ENCODE results near the gene VANGL1.

The VANGL1 gene

DNA sequence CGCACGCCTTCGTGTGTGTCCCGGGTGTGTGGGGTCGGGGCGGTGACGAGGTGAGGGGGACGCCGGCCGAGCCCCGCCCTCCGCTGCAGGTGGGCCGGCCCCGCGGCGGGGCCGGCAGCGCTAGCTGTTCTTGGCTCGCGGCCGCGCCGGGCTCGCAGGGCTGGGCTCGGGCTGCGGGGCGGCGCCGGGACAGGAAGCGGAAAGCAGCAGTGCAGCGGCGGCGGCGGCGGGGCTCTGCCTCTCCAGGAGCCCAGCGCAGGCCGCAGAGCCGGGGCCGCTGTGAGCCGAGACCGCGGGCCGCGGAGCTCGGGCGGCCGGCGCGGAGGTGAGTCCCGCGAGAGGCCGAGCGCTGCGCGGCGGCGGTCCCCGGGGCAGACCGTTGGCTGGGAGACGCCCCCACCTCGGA is at the start of gene VANGL1:
VANGL1 (plus strand) TSS at position 209 of the 406 bp plus-strand sequence. CDS start 9,444 bp downstream, outside the sequence.
- peaks cover 12% of the 10 kb centered on the region for H3K9me3 Mint-ChIP-seq
- H3K27ac Mint-ChIP-seq: no peak within 1 kb of the TSS
- H3K27me3 Mint-ChIP-seq: peaks cover 27% of the 10 kb centered on the region
- peak within 1 kb of the TSS; percentile 64 for H3K4me3 Mint-ChIP-seq
- H3K4me1 Mint-ChIP-seq: peaks cover 13% of the 10 kb centered on the region
- no peaks in the 10 kb centered on the region for H3K36me3 Mint-ChIP-seq

GRCh38 chr1:115592264-115592663 is 49.5 kb upstream of the VANGL1 start:
- H3K27me3 Mint-ChIP-seq: no peaks in the 10 kb centered on the region
- no peaks in the 10 kb centered on the region for H3K9me3 Mint-ChIP-seq
- no peaks in the 10 kb centered on the region for H3K4me1 Mint-ChIP-seq
- H3K27ac Mint-ChIP-seq: no peak overlapping the region
- H3K36me3 Mint-ChIP-seq: peaks cover 2% of the 10 kb centered on the region
- H3K4me3 Mint-ChIP-seq: no peak overlapping the region

GRCh38 chr1:115593365-115594259 is 48.2 kb upstream of the VANGL1 start:
- Mint-ChIP-seq H3K27me3 (no peaks in the 10 kb centered on the region), H3K4me1 (no peaks in the 10 kb centered on the region), H3K9me3 (no peaks in the 10 kb centered on the region), H3K36me3 (no peaks in the 10 kb centered on the region), H3K27ac (no peak overlapping the region), H3K4me3 (no peak overlapping the region)

DNA sequence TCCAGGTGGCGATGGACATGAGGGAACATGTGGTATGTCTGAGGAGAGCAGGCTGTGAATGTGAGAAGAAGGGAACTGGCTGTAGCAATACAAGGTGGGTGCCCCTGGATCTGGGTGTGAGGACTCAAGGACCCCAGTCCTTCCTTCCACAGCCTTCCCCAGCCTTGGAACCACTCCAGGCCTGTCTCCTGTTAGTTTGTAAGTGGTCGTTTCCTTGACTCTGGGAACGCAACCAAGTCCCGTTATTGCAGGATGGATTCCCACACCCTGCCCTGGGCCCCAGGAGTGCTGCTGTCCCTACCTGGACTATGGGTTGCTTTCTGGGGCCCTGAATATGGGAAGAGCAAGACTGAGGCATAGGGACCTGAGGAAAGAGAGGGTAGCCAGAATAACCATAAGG is 47.2 kb upstream of the VANGL1 start:
- no peak overlapping the region for H3K4me3 Mint-ChIP-seq
- H3K36me3 Mint-ChIP-seq: no peaks in the 10 kb centered on the region
- H3K4me1 Mint-ChIP-seq: no peaks in the 10 kb centered on the region
- H3K27ac Mint-ChIP-seq: no peak overlapping the region
- peaks cover 3% of the 10 kb centered on the region for H3K27me3 Mint-ChIP-seq
- no peaks in the 10 kb centered on the region for H3K9me3 Mint-ChIP-seq

- no peaks in the 10 kb centered on the region for H3K4me1 Mint-ChIP-seq
- no peaks in the 10 kb centered on the region for H3K9me3 Mint-ChIP-seq
- peaks cover 3% of the 10 kb centered on the region for H3K27me3 Mint-ChIP-seq
- H3K4me3 Mint-ChIP-seq: no peak overlapping the region
- H3K36me3 Mint-ChIP-seq: no peaks in the 10 kb centered on the region
- H3K27ac Mint-ChIP-seq: no peak overlapping the region
These were observed 46.3 kb upstream of the VANGL1 start for GRCh38 chr1:115595279-115596079.

- H3K4me1 Mint-ChIP-seq: no peaks in the 10 kb centered on the region
- H3K9me3 Mint-ChIP-seq: no peaks in the 10 kb centered on the region
- no peak overlapping the region for H3K27ac Mint-ChIP-seq
- H3K4me3 Mint-ChIP-seq: no peak overlapping the region
- H3K27me3 Mint-ChIP-seq: peaks cover 3% of the 10 kb centered on the region
- H3K36me3 Mint-ChIP-seq: no peaks in the 10 kb centered on the region
These were observed 45.5 kb upstream of the VANGL1 start for GRCh38 chr1:115596080-115596780.

DNA sequence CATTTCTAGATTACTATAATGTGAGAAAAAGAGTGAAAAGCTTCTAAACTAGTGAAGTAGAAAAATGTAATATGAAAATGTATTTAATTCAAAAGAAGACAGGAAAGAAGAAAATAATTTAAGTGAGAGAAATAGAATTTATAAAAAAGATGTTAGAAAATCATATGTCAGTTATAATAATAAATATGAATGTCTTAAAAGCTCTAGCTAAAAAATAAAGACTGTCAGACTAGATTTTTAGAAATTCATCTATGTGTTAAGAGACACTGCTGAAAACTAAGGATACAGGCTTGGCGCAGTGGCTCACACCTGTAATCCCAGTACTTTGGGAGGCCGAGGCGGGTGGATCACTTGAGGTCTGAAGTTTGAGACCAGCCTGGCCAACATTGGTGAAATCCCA is 37.3 kb upstream of the VANGL1 start:
- H3K4me1 Mint-ChIP-seq: no peaks in the 10 kb centered on the region
- no peaks in the 10 kb centered on the region for H3K36me3 Mint-ChIP-seq
- H3K4me3 Mint-ChIP-seq: no peak overlapping the region
- H3K27me3 Mint-ChIP-seq: peaks cover 7% of the 10 kb centered on the region
- H3K9me3 Mint-ChIP-seq: no peaks in the 10 kb centered on the region
- H3K27ac Mint-ChIP-seq: no peak overlapping the region

DNA sequence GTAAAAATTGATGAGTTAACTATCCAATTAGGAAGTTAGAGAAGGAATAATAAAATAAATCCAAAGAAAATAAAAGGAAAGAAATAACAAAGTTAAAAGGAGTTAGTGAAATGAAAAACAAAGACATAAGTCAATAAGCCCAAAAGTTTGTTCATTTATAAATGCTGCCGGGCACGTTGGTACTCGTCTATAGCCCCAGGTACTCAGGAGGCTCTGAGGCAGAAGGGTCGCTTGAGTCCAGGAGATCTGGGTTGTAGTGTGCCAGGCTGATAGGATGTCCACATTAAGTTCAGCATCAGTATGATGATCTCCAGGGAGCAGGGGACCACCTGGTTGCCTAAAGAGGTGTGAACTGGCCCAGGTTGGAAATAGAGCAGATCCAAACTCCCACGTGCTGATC is 35.5 kb upstream of the VANGL1 start:
- Mint-ChIP-seq H3K27ac (no peak overlapping the region), H3K27me3 (peaks cover 7% of the 10 kb centered on the region), H3K4me1 (no peaks in the 10 kb centered on the region), H3K36me3 (no peaks in the 10 kb centered on the region), H3K4me3 (no peak overlapping the region), H3K9me3 (no peaks in the 10 kb centered on the region)

DNA sequence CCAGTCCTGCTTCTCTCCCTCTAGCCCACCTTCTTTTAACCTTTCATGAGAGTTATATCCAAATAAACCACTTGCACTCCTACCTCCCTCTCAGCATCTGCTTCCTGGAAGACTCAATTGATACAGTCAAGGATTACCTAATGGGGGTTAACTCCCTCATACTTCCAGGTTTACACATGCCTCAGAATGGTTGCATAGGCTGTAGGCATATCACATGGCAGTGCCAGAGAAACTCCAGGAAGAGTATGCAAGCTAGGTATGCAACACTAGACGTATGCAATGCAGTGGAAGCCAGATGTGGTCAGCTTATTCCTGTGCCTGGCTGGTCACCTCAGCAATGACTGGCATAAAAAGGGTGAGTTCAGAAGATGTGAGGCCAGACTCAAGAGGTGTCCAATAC is 32.7 kb upstream of the VANGL1 start:
- Mint-ChIP-seq H3K4me3 (no peak overlapping the region), H3K27me3 (peaks cover 10% of the 10 kb centered on the region), H3K9me3 (no peaks in the 10 kb centered on the region), H3K36me3 (no peaks in the 10 kb centered on the region), H3K4me1 (no peaks in the 10 kb centered on the region), H3K27ac (no peak overlapping the region)

DNA sequence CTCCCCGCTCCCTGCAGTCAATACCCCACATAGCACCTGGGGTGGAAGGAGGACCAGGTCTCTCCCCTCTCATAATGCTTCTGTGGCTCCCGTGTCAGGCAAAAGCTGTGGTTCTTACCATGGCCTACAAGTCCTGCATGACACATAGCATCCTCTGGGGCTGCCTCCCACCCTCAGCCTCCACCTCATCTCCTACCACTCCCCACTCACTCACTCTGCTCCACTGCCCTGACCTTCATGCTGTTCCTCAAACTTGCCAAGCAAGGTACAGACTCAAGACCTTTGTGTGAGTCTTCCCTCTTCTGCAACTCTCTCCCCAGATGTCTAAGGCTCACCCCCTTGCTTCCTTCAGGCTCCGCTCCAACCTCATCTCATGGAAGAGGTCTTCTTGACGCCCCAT is 28.0 kb upstream of the VANGL1 start:
- no peak overlapping the region for H3K4me3 Mint-ChIP-seq
- H3K27me3 Mint-ChIP-seq: peaks cover 5% of the 10 kb centered on the region
- peaks cover 4% of the 10 kb centered on the region for H3K9me3 Mint-ChIP-seq
- no peak overlapping the region for H3K27ac Mint-ChIP-seq
- no peaks in the 10 kb centered on the region for H3K36me3 Mint-ChIP-seq
- no peaks in the 10 kb centered on the region for H3K4me1 Mint-ChIP-seq

DNA sequence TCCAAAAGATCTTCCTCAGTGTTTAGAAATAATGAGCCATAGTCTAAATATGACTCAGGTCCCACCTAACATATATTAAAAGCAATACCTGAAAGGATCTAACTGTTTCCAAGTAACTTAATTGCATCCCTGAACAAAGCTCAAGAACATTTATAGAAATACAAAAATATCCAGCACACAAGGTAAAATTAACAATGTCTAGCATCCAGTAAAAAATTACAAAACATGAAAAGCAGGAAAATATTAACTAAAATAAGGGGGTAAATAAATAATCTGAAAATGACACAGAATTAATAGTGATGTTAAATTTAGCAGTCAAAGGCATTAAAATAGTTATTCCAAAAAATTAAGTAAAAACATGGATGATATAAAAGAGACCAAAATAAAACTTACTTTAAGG is 21.3 kb upstream of the VANGL1 start:
- Mint-ChIP-seq H3K27me3 (peaks cover 3% of the 10 kb centered on the region), H3K36me3 (no peaks in the 10 kb centered on the region), H3K4me1 (no peaks in the 10 kb centered on the region), H3K9me3 (peaks cover 21% of the 10 kb centered on the region), H3K27ac (no peak overlapping the region), H3K4me3 (no peak overlapping the region)

DNA sequence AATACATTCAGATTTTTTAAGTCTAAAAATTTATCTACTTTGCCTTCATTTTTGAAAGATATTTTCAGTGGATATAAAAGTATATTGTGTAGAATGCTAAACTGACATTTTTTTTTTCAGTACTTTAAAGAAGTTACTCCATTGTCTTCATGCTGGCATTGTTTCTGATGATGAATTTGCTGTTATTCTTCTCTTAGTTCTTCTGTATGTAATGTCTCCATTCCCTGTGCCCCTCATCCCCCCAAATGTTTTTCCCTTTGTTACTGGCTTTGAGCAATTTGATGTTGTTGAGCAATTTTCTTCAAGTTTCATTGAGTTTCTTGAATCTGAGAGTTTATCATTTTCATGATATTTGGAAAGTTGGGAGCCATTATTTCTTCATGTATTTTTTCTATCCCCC is 20.8 kb upstream of the VANGL1 start:
- peaks cover 1% of the 10 kb centered on the region for H3K27me3 Mint-ChIP-seq
- no peak overlapping the region for H3K4me3 Mint-ChIP-seq

DNA sequence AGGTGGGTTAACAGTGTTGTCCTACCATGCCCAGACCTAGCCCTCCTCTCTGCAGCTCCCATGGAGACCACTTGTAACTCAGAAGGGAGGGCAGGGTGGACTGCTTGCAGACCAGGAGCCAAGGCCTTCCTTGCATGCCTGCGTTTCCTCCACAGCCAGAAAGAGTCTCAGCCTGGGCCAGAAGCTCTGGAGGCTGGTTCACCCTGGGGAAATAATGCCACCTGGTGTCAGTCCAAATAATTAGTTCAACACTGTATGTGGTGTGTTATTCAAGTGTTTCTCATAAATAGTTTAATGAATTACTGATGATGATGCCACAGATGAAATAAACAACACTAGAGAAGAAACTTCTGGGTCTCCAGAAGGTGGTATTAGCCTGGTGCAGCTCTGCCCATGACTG is 16.9 kb upstream of the VANGL1 start:
- Mint-ChIP-seq H3K4me1 (no peaks in the 10 kb centered on the region), H3K27me3 (peaks cover 5% of the 10 kb centered on the region), H3K36me3 (no peaks in the 10 kb centered on the region), H3K9me3 (peaks cover 19% of the 10 kb centered on the region), H3K27ac (no peak overlapping the region), H3K4me3 (no peak overlapping the region)

More for the DNA sequence above, 20.8 kb upstream of the VANGL1 start:
- Mint-ChIP-seq H3K9me3 (peaks cover 21% of the 10 kb centered on the region), H3K27ac (no peak overlapping the region), H3K36me3 (no peaks in the 10 kb centered on the region), H3K4me1 (no peaks in the 10 kb centered on the region)

DNA sequence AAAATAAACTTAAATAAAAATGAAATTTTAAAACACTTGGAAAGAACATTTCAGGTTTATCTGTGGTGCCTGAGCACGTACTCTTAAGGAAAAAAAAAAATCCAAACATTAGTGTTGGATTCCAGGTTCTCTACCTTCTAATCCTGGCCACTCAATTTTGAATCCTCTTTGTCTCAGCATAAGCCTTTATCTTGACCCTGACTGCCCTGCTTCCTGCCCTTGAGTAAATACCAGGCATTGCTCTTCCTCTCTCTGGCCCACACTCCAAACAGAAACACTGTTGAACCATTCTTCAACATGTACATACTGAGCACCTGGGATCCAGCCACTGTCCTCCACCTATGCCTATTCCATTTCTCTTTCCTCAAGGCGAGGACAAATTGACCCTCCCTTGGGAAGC is 11.4 kb upstream of the VANGL1 start:
- Mint-ChIP-seq H3K27ac (no peak overlapping the region), H3K9me3 (peaks cover 5% of the 10 kb centered on the region), H3K4me3 (no peak overlapping the region), H3K4me1 (no peaks in the 10 kb centered on the region), H3K36me3 (no peaks in the 10 kb centered on the region), H3K27me3 (peaks cover 6% of the 10 kb centered on the region)

- H3K27me3 Mint-ChIP-seq: peaks cover 6% of the 10 kb centered on the region
- no peaks in the 10 kb centered on the region for H3K36me3 Mint-ChIP-seq
- no peak overlapping the region for H3K4me3 Mint-ChIP-seq
- no peaks in the 10 kb centered on the region for H3K4me1 Mint-ChIP-seq
- peaks cover 18% of the 10 kb centered on the region for H3K9me3 Mint-ChIP-seq
- H3K27ac Mint-ChIP-seq: no peak overlapping the region
These were observed 9.3 kb upstream of the VANGL1 start for GRCh38 chr1:115632251-115633026.

Measured in activated naive CD4-positive, alpha-beta T cell treated with anti-CD3 and anti-CD28 coated beads, Interleukin-2, amount 50 U/mL, for 24 hours (primary cell).